Mammary epithelial cell (primary cell): ENCODE data around the gene INMT.

Source experiments
- CTCF ChIP-seq, 2 donors: IDR thresholded peaks in 1 of 2; conservative IDR thresholded peaks in 1 of 2; 2 replicates each; pipeline ENCODE4 v1.5.1; 2011 to 2012; ENCODE audit warnings: inconsistent platforms in 2 of 2, low read length in 2 of 2, mild to moderate bottlenecking in 2 of 2, control low read depth in 1 of 2, low read depth in 1 of 2; ENCODE audit not compliant: insufficient read depth in 1 of 2; ENCODE audit errors: extremely low read depth in 1 of 2
- EZH2 ChIP-seq: IDR thresholded peaks from 2 replicates; pipeline ENCODE4 v1.6.1; 2012; ENCODE audit warnings: low read length, inconsistent platforms, borderline replicate concordance

- TF ChIP-seq CTCF (conservative IDR thresholded peaks at IDR 0.05 in 1 of 2, IDR thresholded peaks at IDR 0.05 in 1 of 2; ENCODE audit: extremely low read depth in 1 of 2, insufficient read depth in 1 of 2, low read depth in 1 of 2, low read length in 2 of 2) (no peak), EZH2 (no peak)
Measured at GRCh38 chr7:30761214-30762156, 9.6 kb downstream of the INMT start.
